Epithelial cell of alveolus of lung (primary cell): ENCODE results near the gene TMEM43. TPM values are rescaled to one million over a fixed set of nuclear protein-coding genes. Genes with fewer than 3 reads are reported as not detected.

Experiments
- total RNA-seq: library from RNA; depleted of rRNA; stranded (reverse); fragments of >200 nt; gene quantifications from 2 replicates; pipeline ENCODE4 v1.2.1, GENCODE V29; 2015

Gene TMEM43
- 73.2 and 97.9 TPM in 2 replicates for total RNA-seq

DNA sequence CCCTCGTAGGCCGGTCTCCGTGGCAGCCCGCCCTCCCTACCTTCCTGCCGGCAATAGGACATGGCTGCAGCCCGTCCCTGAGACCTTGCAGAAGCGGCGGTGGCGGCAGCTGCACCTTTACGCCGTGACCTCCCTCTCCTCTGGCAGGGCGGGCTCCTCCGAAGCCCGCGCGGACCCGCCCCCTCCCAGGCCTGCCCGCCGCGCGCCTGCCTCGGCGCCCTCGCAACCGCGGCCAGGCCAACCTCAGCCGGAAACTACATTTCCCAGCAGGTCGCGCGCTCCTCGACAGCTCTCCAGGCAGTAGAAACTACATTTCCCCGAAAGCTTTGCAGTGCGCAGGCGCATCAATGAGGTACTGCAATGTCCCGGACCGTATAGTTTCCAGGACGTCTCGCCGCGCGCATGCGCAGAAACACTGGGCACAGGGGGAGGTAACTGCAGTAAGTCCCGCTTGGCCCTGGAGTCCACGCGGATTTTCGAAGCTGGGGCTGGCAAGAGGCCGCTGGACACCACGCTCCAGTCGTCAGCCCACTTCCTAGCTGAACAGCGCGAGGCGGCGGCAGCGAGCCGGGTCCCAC is at the start of gene TMEM43, which contains the start of gene CHCHD4:
Gene TMEM43, plus strand, starts transcription at position 438 of the 578 bp plus-strand sequence. CDS start 142 bp downstream, outside the sequence.
Gene CHCHD4, minus strand, starts transcription at position 256 of the 578 bp plus-strand sequence. Its CDS starts 194 bp downstream, at position 62.

GRCh38 chr3:14178247-14179113 is 53.6 kb downstream of the TMEM43 start, which contains the start of the genes LSM3 and XPC:
TSS of gene LSM3 (plus strand) at chr3:14178817. CDS start at chr3:14178861, 44 bp downstream.
TSS of gene XPC (minus strand) at chr3:14178601. CDS start at chr3:14178568, 33 bp downstream.

Other genes with a start within 250 kb of the TMEM43 start
- 1.3 TPM in 1 of 2 replicates, not detected in the other for gene WNT7A, start 245.0 kb upstream of the TMEM43 start, total RNA-seq
- 13.4 and 17.7 TPM in 2 replicates for gene CHCHD4, start 182 bp upstream of the TMEM43 start, total RNA-seq
- gene XPC, start 53.5 kb downstream of the TMEM43 start, total RNA-seq, result 29.5 and 47.1 TPM in 2 replicates
- gene LSM3, start 53.8 kb downstream of the TMEM43 start, total RNA-seq, result 12.1 and 13.2 TPM in 2 replicates